ENCODE results near the gene NLGN2.
"Not testable (repeated sequence)": the region's sequence is repeated elsewhere in the genome, so short reads cannot be mapped to it uniquely, and the experiment has no call there.

NLGN2 gene

DNA sequence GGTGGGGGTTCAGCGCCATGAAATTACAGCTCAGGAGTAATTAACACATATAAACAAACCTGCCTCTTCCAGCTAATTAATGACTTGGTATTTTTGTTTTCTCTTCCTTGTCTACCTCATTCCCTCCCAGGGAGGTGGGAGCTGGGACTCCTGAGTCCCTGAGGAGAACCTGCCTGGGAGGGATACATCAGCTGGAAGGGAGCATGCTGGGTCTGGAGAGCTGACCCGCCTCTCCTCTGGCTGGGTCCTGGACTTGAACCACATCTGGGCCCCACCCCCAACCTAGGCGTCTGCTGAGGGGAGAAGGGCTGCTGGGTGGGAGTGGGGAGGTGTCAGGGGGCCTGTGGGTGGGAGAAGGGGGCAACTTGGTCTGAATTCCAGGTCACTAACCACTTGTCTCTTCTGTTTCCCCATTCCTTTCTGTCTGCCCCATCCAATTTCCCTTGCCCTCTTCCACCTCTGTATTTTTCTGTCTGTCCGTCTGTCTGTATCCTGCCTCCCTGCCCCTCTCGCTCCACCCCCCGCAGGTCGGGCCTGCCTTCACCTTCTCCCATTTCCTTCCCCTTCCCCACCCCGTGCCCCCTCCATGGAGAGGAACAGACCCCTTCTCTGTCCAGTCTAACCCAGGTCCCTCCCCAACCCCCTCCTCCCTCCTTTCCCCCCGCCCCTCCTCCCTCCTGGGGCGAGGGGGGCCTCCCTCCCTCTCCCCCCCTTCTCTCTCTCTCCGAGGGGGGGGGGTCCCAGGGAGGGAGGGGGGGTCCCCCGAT is at the start of gene NLGN2:
TSS of gene NLGN2 (plus strand) at position 361 of the 767 bp plus-strand sequence. CDS start 411 bp downstream, outside the sequence.
- DNase-seq = no peak

DNA sequence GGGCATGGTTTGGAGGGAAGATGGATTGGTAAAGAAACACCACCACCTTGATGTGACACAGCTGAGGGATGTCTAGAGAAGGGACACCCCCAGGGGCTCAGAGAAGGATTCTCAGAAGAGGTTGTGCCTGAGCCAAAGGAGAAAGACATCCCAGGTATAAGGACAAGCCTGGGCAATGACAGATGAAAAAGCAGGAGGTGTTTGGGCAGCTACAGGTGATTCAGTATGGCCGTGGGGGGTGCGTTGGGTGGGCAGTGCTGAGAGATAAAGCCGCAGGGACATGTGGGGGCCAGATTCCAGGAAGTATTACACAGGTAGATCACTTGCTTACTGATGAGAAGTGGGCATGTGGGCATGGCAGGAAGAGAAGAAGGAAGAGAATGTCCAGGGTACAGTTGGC is 45.7 kb upstream of the NLGN2 start:
- DNase-seq = no peak

- DNase-seq = no peak
Observed at GRCh38 chr17:7363311-7363710, 44.3 kb upstream of the NLGN2 start.

GRCh38 chr17:7365963-7366362 is 41.7 kb upstream of the NLGN2 start:
- DNase-seq = not testable (repeated sequence)

- no peak for DNase-seq
Observed at GRCh38 chr17:7367083-7367482, 40.6 kb upstream of the NLGN2 start.

- no peak for DNase-seq
Observed at GRCh38 chr17:7367918-7368598, 39.6 kb upstream of the NLGN2 start.

GRCh38 chr17:7368599-7368994 is 39.0 kb upstream of the NLGN2 start:
- not testable (repeated sequence) for DNase-seq

- no peak for DNase-seq
Observed at GRCh38 chr17:7369825-7370224, 37.8 kb upstream of the NLGN2 start.

DNA sequence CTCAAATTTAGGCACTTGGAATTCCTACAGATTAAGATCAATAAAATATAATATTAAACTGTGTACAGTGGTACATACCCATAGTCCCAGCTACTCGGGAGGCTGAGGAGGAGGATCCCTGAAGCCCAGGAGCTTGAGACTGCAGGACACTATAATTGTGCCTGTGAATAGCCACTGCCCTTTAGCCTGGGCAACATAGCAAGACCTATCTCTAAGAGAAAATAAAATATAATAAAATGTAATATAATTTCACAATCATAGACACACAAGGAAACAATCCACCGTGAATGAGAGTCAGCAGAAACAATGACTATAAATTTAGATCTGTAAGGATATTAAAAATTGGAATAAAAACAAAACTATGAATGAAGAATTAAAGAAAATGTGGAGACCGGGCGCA is 36.8 kb upstream of the NLGN2 start:
- no peak for DNase-seq

DNA sequence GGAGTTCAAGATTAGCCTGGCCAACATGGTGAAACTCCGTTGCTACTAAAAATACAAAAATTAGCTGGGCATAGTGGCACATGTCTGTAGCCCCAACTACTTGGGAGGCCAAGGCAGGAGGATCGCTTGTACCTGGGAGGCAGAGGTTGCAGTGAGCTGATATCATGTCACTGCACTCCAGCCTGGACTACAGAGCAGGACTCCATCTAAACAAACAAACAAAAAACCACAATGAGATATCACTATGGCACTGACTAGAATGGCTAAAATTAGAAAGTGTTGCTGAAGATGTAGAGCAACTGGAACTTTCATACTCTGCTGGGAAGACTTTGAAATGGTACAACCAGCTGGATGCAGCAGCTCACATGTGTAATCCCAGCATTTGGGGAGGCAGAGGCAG is 33.3 kb upstream of the NLGN2 start:
- DNase-seq = no peak

- no peak for DNase-seq
Observed at GRCh38 chr17:7379134-7379533, 28.5 kb upstream of the NLGN2 start.

DNA sequence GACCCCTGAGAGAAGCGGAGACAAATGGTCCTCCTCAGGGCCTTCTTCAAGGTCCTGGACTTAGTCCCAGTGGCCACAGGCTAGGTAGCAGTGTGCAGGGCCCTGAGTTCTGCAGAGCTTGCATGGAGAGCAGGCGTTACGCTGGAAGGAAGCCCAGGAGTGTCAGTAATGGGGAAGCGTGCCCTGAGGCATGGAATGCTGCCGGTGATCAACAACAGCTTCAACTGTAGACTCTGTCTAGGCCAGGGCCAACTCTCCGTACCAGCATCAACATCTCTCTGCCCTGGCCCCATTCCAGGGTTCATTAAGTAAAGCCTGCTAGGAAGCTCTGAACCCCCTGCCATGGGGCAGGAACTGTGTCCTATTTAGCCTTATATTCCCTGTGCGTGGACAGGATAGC is 27.3 kb upstream of the NLGN2 start:
- DNase-seq = peak; percentile 43

DNA sequence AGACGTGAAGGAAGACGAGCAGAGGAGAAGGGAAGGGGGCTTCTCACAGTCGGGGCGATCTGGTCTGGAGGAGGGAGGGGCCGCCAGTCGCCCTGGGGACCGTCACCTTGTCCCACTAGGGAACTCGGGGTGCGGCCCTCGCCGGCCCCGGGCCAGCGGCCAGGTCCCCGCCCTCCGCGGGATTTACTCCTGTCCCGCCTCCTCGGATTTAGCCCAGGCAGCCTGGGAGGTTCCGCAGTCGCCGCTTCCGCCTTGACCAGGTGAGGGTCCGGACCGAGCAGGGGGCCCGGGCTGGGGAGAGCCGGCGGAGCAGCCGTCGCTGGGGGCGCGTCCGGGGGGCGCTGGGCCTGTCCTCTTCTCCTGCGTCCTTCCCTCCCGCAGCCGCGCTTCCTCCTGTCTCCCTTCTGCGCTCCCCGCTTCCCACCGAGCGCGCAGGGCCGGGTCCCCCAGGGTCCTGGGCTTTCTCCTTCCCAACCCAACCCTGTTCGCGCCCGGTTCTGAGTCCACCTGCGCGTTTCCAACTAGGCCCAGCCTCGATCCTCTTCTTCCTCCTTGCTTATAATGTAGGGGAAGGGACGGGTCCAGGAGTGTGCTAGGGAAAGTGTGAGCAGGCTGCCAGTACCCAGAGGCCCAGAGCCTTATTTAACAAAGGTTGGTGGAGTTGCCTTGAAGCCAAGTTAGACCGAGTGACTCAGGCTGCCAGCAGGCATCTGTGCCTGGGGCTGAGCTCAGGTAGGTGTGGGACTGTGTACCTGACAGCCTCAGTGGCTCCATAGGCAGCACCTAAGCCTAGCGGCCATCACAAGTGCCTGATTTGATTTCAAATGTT is 26.6 kb upstream of the NLGN2 start, which contains the start of gene TNK1:
TSS of gene TNK1 (plus strand) at position 235 of the 829 bp plus-strand sequence. CDS start 1,838 bp downstream, outside the sequence.
- no peak for DNase-seq

DNA sequence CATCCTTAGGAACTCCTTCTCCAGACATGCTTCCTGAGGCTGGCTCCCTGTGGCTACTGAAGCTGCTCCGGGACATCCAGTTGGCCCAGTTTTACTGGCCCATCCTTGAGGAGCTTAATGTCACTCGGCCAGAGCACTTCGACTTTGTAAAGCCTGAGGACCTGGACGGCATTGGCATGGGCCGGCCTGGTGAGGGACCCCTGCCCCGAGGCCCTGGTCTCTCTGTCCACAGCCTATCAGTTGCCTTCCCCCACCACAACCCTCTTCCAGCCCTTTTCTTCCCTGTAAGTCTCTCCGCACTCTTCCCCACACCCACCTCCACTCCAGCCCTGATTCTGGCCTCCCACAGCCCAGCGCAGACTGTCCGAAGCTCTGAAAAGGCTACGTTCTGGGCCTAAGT is 24.7 kb upstream of the NLGN2 start:
- DNase-seq = no peak

GRCh38 chr17:7383371-7383741 is 24.3 kb upstream of the NLGN2 start:
- no peak for DNase-seq

GRCh38 chr17:7383742-7384488 is 23.7 kb upstream of the NLGN2 start:
- DNase-seq = peak; percentile 87

DNA sequence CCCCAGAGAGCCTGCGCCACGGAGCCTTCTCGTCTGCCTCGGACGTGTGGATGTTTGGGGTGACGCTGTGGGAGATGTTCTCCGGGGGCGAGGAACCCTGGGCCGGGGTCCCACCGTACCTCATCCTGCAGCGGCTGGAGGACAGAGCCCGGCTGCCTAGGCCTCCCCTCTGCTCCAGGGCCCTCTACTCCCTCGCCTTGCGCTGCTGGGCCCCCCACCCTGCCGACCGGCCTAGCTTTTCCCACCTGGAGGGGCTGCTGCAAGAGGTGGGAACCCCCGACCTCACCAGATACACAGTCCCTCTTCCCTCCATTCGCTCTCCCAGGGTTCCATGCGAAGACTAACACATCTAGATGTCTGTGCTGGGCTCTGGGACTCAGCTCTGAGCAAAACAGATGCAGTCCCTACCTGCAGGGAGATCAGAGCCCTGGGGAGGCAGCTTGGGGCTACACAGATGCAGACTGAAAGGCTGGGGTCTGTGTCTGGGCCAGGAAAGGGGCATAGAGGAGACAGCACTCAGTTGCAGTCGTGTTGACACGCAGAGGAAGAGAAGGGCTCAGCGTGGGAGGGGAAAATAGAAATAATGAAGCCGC is 23.1 kb upstream of the NLGN2 start:
- peak; percentile 37 for DNase-seq

DNA sequence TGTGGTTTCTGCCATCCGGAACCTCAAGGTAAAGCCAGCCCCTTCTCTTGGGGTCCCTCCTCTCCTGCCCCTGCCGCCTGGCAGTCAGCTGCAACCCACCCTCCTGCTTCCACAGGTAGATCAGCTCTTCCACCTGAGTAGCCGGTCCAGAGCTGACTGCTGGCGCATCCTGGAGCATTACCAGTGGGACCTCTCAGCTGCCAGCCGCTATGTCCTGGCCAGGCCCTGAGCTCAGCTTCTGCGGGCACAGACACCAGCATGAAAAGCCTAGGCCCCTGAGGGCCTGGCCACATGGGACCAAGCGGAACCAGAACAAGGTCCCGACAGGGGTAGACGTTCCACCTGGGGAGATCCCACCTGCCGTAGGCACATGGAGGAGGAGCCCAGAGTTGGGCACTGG is 18.8 kb upstream of the NLGN2 start:
- DNase-seq = no peak

- no peak for DNase-seq
Observed at GRCh38 chr17:7389924-7390910, 17.4 kb upstream of the NLGN2 start.

DNA sequence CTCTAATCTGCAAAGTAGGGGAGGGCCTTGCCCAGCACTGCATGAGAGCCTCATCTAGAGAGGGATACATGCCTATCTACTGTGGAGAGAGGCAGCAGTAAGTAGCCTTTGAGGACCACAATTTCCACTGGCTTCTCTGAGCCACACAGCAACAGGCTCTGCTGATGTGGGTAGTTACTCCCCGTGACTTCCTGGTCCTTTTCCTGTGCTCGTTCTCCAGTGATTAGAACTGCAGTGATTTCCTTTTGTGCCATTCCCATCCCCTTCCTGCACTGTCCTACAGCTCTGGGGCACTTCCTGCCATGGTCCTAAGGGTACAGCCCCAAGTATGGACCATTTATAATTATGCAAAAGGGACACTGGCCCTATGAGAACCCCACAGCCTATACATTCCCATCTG is 16.3 kb upstream of the NLGN2 start:
- DNase-seq = no peak
